ENCODE measurements around the gene PDK1.
"Not testable (repeated sequence)": the region's sequence is repeated elsewhere in the genome, so short reads cannot be mapped to it uniquely, and the experiment has no call there.

Gene PDK1

GRCh38 chr2:172533687-172534086 is 22.2 kb upstream of the PDK1 start:
- no peaks in the 10 kb centered on the region for H3K4me1 ChIP-seq (ENCODE audit: insufficient read depth, low read length)
- no peak overlapping the region for H3K4me2 ChIP-seq (ENCODE audit: insufficient read depth, low read length)
- H3K4me3 ChIP-seq (ENCODE audit: low read depth in 1 of 2, low read length in 2 of 2) = no peak overlapping the region
- no peak overlapping the region for H2AFZ ChIP-seq (ENCODE audit: low read depth, low read length)
- no peaks in the 10 kb centered on the region for H4K20me1 ChIP-seq (ENCODE audit: insufficient read depth, low read length)
- no peaks in the 10 kb centered on the region for H3K36me3 ChIP-seq (ENCODE audit: insufficient read depth, low read length)
- no peaks in the 10 kb centered on the region for H3K27me3 ChIP-seq (ENCODE audit: insufficient read depth, low read length, poor library complexity)
- no peak overlapping the region for H3K9ac ChIP-seq (ENCODE audit: low read depth, low read length)
- DNase-seq (no peak), ATAC-seq (ENCODE audit: insufficient read depth, low read depth) (no peak)
- H3K79me2 ChIP-seq (ENCODE audit: insufficient read depth, low read length) = no peaks in the 10 kb centered on the region
- H3K9me3 ChIP-seq (ENCODE audit: insufficient read depth, low read length, severe bottlenecking) = peaks cover 27% of the 10 kb centered on the region
- H3K27ac ChIP-seq (ENCODE audit: low read length) = no peak overlapping the region
- TF ChIP-seq EZH2 (IDR thresholded peaks at IDR 0.05; ENCODE audit: borderline replicate concordance, low read depth, low read length, severe bottlenecking) (no peak), CTCF (IDR thresholded peaks at IDR 0.05; ENCODE audit: borderline replicate concordance, extremely low read depth, low read length, poor library complexity, severe bottlenecking) (no peak)

GRCh38 chr2:172535119-172535518 is 20.8 kb upstream of the PDK1 start:
- ATAC-seq (ENCODE audit: insufficient read depth, low read depth) (no peak), DNase-seq (no peak)
- Histone ChIP-seq H3K4me1 (ENCODE audit: insufficient read depth, low read length) (no peaks in the 10 kb centered on the region), H2AFZ (ENCODE audit: low read depth, low read length) (no peak overlapping the region), H3K9me3 (ENCODE audit: insufficient read depth, low read length, severe bottlenecking) (peaks cover 29% of the 10 kb centered on the region), H3K27me3 (ENCODE audit: insufficient read depth, low read length, poor library complexity) (no peaks in the 10 kb centered on the region), H3K79me2 (ENCODE audit: insufficient read depth, low read length) (no peaks in the 10 kb centered on the region), H3K36me3 (ENCODE audit: insufficient read depth, low read length) (no peaks in the 10 kb centered on the region), H3K4me3 (ENCODE audit: low read depth in 1 of 2, low read length in 2 of 2) (no peak overlapping the region), H3K27ac (ENCODE audit: low read length) (no peak overlapping the region), H3K9ac (ENCODE audit: low read depth, low read length) (no peak overlapping the region), H3K4me2 (ENCODE audit: insufficient read depth, low read length) (no peak overlapping the region), H4K20me1 (ENCODE audit: insufficient read depth, low read length) (no peaks in the 10 kb centered on the region)
- TF ChIP-seq CTCF (IDR thresholded peaks at IDR 0.05; ENCODE audit: borderline replicate concordance, extremely low read depth, low read length, poor library complexity, severe bottlenecking) = no peak
- no peak for TF ChIP-seq EZH2 (IDR thresholded peaks at IDR 0.05; ENCODE audit: borderline replicate concordance, low read depth, low read length, severe bottlenecking)

- not testable (repeated sequence) for H3K4me2 ChIP-seq (ENCODE audit: insufficient read depth, low read length); H3K36me3 ChIP-seq (ENCODE audit: insufficient read depth, low read length); H3K79me2 ChIP-seq (ENCODE audit: insufficient read depth, low read length); H3K4me3 ChIP-seq (ENCODE audit: low read depth in 1 of 2, low read length in 2 of 2); H3K9ac ChIP-seq (ENCODE audit: low read depth, low read length); H3K27ac ChIP-seq (ENCODE audit: low read length); ATAC-seq (ENCODE audit: insufficient read depth, low read depth); DNase-seq; H3K4me1 ChIP-seq (ENCODE audit: insufficient read depth, low read length); H3K27me3 ChIP-seq (ENCODE audit: insufficient read depth, low read length, poor library complexity); H2AFZ ChIP-seq (ENCODE audit: low read depth, low read length); H4K20me1 ChIP-seq (ENCODE audit: insufficient read depth, low read length)
- peaks cover 29% of the 10 kb centered on the region for H3K9me3 ChIP-seq (ENCODE audit: insufficient read depth, low read length, severe bottlenecking)
Measured at GRCh38 chr2:172537851-172538250, 18.0 kb upstream of the PDK1 start.

- TF ChIP-seq EZH2 (IDR thresholded peaks at IDR 0.05; ENCODE audit: borderline replicate concordance, low read depth, low read length, severe bottlenecking) (no peak), CTCF (IDR thresholded peaks at IDR 0.05; ENCODE audit: borderline replicate concordance, extremely low read depth, low read length, poor library complexity, severe bottlenecking) (no peak)
- H3K4me3 ChIP-seq (ENCODE audit: low read depth in 1 of 2, low read length in 2 of 2) = no peak overlapping the region
- no peaks in the 10 kb centered on the region for H3K36me3 ChIP-seq (ENCODE audit: insufficient read depth, low read length)
- H3K4me2 ChIP-seq (ENCODE audit: insufficient read depth, low read length) = no peak overlapping the region
- no peak for DNase-seq
- no peak overlapping the region for H2AFZ ChIP-seq (ENCODE audit: low read depth, low read length)
- H3K9me3 ChIP-seq (ENCODE audit: insufficient read depth, low read length, severe bottlenecking) = peaks cover 19% of the 10 kb centered on the region
- H3K27ac ChIP-seq (ENCODE audit: low read length) = no peak overlapping the region
- H3K9ac ChIP-seq (ENCODE audit: low read depth, low read length) = no peak overlapping the region
- ATAC-seq (ENCODE audit: insufficient read depth, low read depth) = no peak
- no peaks in the 10 kb centered on the region for H3K27me3 ChIP-seq (ENCODE audit: insufficient read depth, low read length, poor library complexity)
- H3K4me1 ChIP-seq (ENCODE audit: insufficient read depth, low read length) = no peaks in the 10 kb centered on the region
- no peaks in the 10 kb centered on the region for H3K79me2 ChIP-seq (ENCODE audit: insufficient read depth, low read length)
- no peaks in the 10 kb centered on the region for H4K20me1 ChIP-seq (ENCODE audit: insufficient read depth, low read length)
Measured at GRCh38 chr2:172539767-172540166, 16.1 kb upstream of the PDK1 start.
